ENCODE measurements around the gene SHISA7. TPM values are rescaled to one million over a fixed set of nuclear protein-coding genes. Genes with fewer than 3 reads are reported as not detected.

Gene SHISA7
- total RNA-seq, 5 donors from 2014 or later (not counting 1 experiment from before 2014, with no cell fraction given) = not detected

DNA sequence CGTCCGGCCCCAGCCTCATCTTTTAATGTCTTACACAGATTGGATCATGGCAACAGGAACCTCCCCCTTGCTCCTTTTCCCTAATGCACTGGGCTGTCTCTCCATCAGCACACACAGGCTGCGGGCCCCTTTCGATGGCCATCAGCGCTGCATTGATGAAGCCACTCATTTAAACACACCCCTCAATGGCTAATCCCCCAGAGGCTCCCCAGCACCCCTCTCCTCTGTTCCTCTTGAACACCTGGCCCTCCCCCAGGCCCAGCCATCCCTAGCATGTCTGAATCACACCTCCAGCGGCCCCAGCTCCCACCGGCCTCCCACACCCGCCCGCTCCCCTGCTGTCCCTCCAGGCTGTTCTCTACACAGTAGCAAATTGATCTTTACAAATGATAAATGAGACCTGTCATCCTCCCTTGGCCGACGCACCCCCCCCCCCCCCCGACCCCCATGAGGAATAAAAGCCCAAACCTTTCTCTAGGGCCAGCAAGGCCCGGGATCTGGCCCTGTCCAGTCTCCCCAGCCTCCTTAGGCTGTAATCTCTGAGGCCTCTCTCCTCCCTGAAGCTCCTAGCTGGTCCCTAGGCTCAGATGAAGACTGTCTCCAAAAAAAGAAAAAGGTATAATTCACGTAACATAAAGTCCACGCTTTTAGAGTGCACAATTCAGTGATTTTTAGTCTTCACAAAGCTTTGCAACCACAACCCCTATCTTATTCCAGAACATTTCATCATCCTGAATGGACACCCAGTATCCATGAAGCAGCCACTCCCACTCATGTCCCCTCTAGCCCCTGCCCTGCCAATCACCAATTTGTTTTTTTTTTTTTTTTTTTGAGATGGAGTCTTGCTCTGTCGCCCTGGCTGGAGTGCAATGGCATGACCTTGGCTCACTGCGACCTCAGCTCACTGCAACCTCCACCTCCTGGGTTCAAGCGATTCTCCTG is 50.0 kb downstream of the SHISA7 start:
- peaks cover 10 to 38% of the 10 kb centered on the region in 2 donors for H3K36me3 ChIP-seq (ENCODE audit: control insufficient read depth in 2 of 2, extremely low read depth in 1 of 2, insufficient read depth in 1 of 2, low read length in 1 of 2)
- H3K9me3 ChIP-seq = no peaks in the 10 kb centered on the region
- Mint-ChIP-seq H3K4me3 (no peak overlapping the region), H3K27ac (peak overlapping the region in 1 of 2 donors; percentile 16), H3K36me3 (peaks cover 19% of the 10 kb centered on the region), H3K4me1 (peaks cover 26 to 38% (median 34%) of the 10 kb centered on the region in 3 donors), H3K9me3 (no peaks in the 10 kb centered on the region), H3K27me3 (no peaks in the 10 kb centered on the region)
- no peak for ATAC-seq (replicated peaks in 1 of 4)
- no peak for DNase-seq
- CTCF ChIA-PET = no interaction called here
- peaks cover 5 to 32% of the 10 kb centered on the region in 2 experiments for H3K4me1 ChIP-seq (ENCODE audit: control insufficient read depth in 1 of 2, extremely low read depth in 1 of 2, insufficient read depth in 2 of 2, low read length in 2 of 2)
- WGBS (ENCODE audit: insufficient coverage) = 86% methylated on average over 12 of the region's 18 CpGs
- POLR2A ChIA-PET = interaction anchor here (0.6 to 0.9 kb wide), 3 partner anchors 14 to 138 kb away, joined by 3 to 9 read pairs (median 3); no protein-coding TSS in a partner anchor
- H3K27me3 ChIP-seq (replicated peaks in 1 of 2; ENCODE audit: control insufficient read depth in 2 of 2, extremely low read depth in 1 of 2, insufficient read depth in 2 of 2, low read length in 1 of 2) = no peaks in the 10 kb centered on the region
- no peak overlapping the region for H3K4me3 ChIP-seq (ENCODE audit: control insufficient read depth in 1 of 2, extremely low read depth in 1 of 2, low read length in 1 of 2)
- no peak overlapping the region for H3K27ac ChIP-seq (ENCODE audit: low read length)

- H3K4me3 Mint-ChIP-seq = no peak overlapping the region
- peaks cover 24% of the 10 kb centered on the region for H3K36me3 Mint-ChIP-seq
- no peak for ATAC-seq (replicated peaks in 1 of 4)
- 93% methylated on average over 9 of the region's 18 CpGs for WGBS (ENCODE audit: insufficient coverage)
- peak overlapping the region in 1 of 2 donors; percentile 44 for H3K27ac Mint-ChIP-seq
- no peaks in the 10 kb centered on the region for H3K27me3 Mint-ChIP-seq
- H3K9me3 ChIP-seq = no peaks in the 10 kb centered on the region
- POLR2A ChIA-PET = no interaction called here
- H3K4me3 ChIP-seq (ENCODE audit: control insufficient read depth in 1 of 2, extremely low read depth in 1 of 2, low read length in 1 of 2) = no peak overlapping the region
- H3K4me1 Mint-ChIP-seq = peaks cover 38 to 45% (median 44%) of the 10 kb centered on the region in 3 donors
- H3K27ac ChIP-seq (ENCODE audit: low read length) = no peak overlapping the region
- H3K9me3 Mint-ChIP-seq = no peaks in the 10 kb centered on the region
- peaks cover 11 to 49% of the 10 kb centered on the region in 2 donors for H3K36me3 ChIP-seq (ENCODE audit: control insufficient read depth in 2 of 2, extremely low read depth in 1 of 2, insufficient read depth in 1 of 2, low read length in 1 of 2)
- no peak for DNase-seq
- CTCF ChIA-PET = no interaction called here
- H3K27me3 ChIP-seq (replicated peaks in 1 of 2; ENCODE audit: control insufficient read depth in 2 of 2, extremely low read depth in 1 of 2, insufficient read depth in 2 of 2, low read length in 1 of 2) = no peaks in the 10 kb centered on the region
- peaks cover 14 to 43% of the 10 kb centered on the region in 2 experiments for H3K4me1 ChIP-seq (ENCODE audit: control insufficient read depth in 1 of 2, extremely low read depth in 1 of 2, insufficient read depth in 2 of 2, low read length in 2 of 2)
These were observed 51.1 kb downstream of the SHISA7 start for GRCh38 chr19:55391702-55392615.

GRCh38 chr19:55391191-55391670 is 51.9 kb downstream of the SHISA7 start:
- peak overlapping the region in 1 of 2 donors; percentile 52 for H3K27ac Mint-ChIP-seq
- ChIA-PET CTCF (no interaction called here), POLR2A (interaction anchor here in 1 of 2 donors (0.6 to 0.9 kb wide), 2 partner anchors 53 to 258 kb away, joined by 3 to 8 read pairs; no protein-coding TSS in a partner anchor)
- H3K4me1 Mint-ChIP-seq = peaks cover 45 to 53% (median 51%) of the 10 kb centered on the region in 3 donors
- no peaks in the 10 kb centered on the region for H3K27me3 Mint-ChIP-seq
- DNase-seq = no peak
- no peaks in the 10 kb centered on the region for H3K27me3 ChIP-seq (replicated peaks in 1 of 2; ENCODE audit: control insufficient read depth in 2 of 2, extremely low read depth in 1 of 2, insufficient read depth in 2 of 2, low read length in 1 of 2)
- H3K36me3 ChIP-seq (ENCODE audit: control insufficient read depth in 2 of 2, extremely low read depth in 1 of 2, insufficient read depth in 1 of 2, low read length in 1 of 2) = peaks cover 11 to 55% of the 10 kb centered on the region in 2 donors
- H3K4me1 ChIP-seq (ENCODE audit: control insufficient read depth in 1 of 2, extremely low read depth in 1 of 2, insufficient read depth in 2 of 2, low read length in 2 of 2) = peaks cover 17 to 50% of the 10 kb centered on the region in 2 experiments
- 84% methylated on average over 8 of the region's 12 CpGs for WGBS (ENCODE audit: insufficient coverage)
- ATAC-seq (replicated peaks in 1 of 4) = no peak
- H3K4me3 ChIP-seq (ENCODE audit: control insufficient read depth in 1 of 2, extremely low read depth in 1 of 2, low read length in 1 of 2) = no peak overlapping the region
- H3K9me3 Mint-ChIP-seq = no peaks in the 10 kb centered on the region
- no peak overlapping the region for H3K4me3 Mint-ChIP-seq
- peaks cover 31% of the 10 kb centered on the region for H3K36me3 Mint-ChIP-seq
- H3K9me3 ChIP-seq = no peaks in the 10 kb centered on the region
- H3K27ac ChIP-seq (ENCODE audit: low read length) = no peak overlapping the region

GRCh38 chr19:55390461-55390880 is 52.6 kb downstream of the SHISA7 start:
- WGBS (ENCODE audit: insufficient coverage) = 44% methylated on average over 2 of the region's 7 CpGs
- POLR2A ChIA-PET = interaction anchor here in 1 of 2 donors (0.6 to 0.9 kb wide), 2 partner anchors 52 to 257 kb away, joined by 3 to 8 read pairs; no protein-coding TSS in a partner anchor
- Mint-ChIP-seq H3K27ac (peak overlapping the region; percentile 52 to 60), H3K36me3 (peaks cover 36% of the 10 kb centered on the region), H3K9me3 (no peaks in the 10 kb centered on the region), H3K27me3 (no peaks in the 10 kb centered on the region), H3K4me3 (no peak overlapping the region), H3K4me1 (peaks cover 51 to 56% (median 52%) of the 10 kb centered on the region in 3 donors)
- ATAC-seq (replicated peaks in 1 of 4) (no peak), DNase-seq (no peak)
- CTCF ChIA-PET = no interaction called here
- Histone ChIP-seq H3K36me3 (ENCODE audit: control insufficient read depth in 2 of 2, extremely low read depth in 1 of 2, insufficient read depth in 1 of 2, low read length in 1 of 2) (peaks cover 11 to 55% of the 10 kb centered on the region in 2 donors), H3K27ac (ENCODE audit: low read length) (no peak overlapping the region), H3K9me3 (no peaks in the 10 kb centered on the region), H3K4me3 (ENCODE audit: control insufficient read depth in 1 of 2, extremely low read depth in 1 of 2, low read length in 1 of 2) (no peak overlapping the region), H3K27me3 (replicated peaks in 1 of 2; ENCODE audit: control insufficient read depth in 2 of 2, extremely low read depth in 1 of 2, insufficient read depth in 2 of 2, low read length in 1 of 2) (no peaks in the 10 kb centered on the region), H3K4me1 (ENCODE audit: control insufficient read depth in 1 of 2, extremely low read depth in 1 of 2, insufficient read depth in 2 of 2, low read length in 2 of 2) (peaks cover 17 to 54% of the 10 kb centered on the region in 2 experiments)

GRCh38 chr19:55389386-55390317 is 53.4 kb downstream of the SHISA7 start:
- Histone ChIP-seq H3K36me3 (ENCODE audit: control insufficient read depth in 2 of 2, extremely low read depth in 1 of 2, insufficient read depth in 1 of 2, low read length in 1 of 2) (peaks cover 11 to 55% of the 10 kb centered on the region in 2 donors), H3K9me3 (no peaks in the 10 kb centered on the region), H3K27me3 (replicated peaks in 1 of 2; ENCODE audit: control insufficient read depth in 2 of 2, extremely low read depth in 1 of 2, insufficient read depth in 2 of 2, low read length in 1 of 2) (no peaks in the 10 kb centered on the region), H3K4me3 (ENCODE audit: control insufficient read depth in 1 of 2, extremely low read depth in 1 of 2, low read length in 1 of 2) (no peak overlapping the region), H3K27ac (ENCODE audit: low read length) (no peak overlapping the region), H3K4me1 (ENCODE audit: control insufficient read depth in 1 of 2, extremely low read depth in 1 of 2, insufficient read depth in 2 of 2, low read length in 2 of 2) (peaks cover 21 to 60% of the 10 kb centered on the region in 2 experiments)
- peak overlapping the region in 2 of 3 donors; percentile 44 to 45 for H3K4me3 Mint-ChIP-seq
- ChIA-PET POLR2A (interaction anchor here in 1 of 2 donors (0.7 kb wide), 1 partner anchor 18 kb away, joined by 3 read pairs; no protein-coding TSS in a partner anchor), CTCF (interaction anchor here in 1 of 2 donors (0.9 kb wide), 1 partner anchor 10 kb away, joined by 3 read pairs; no protein-coding TSS in a partner anchor)
- H3K27me3 Mint-ChIP-seq = no peaks in the 10 kb centered on the region
- H3K36me3 Mint-ChIP-seq = peaks cover 36% of the 10 kb centered on the region
- WGBS (ENCODE audit: insufficient coverage) = 83% methylated on average over 14 of the region's 21 CpGs
- DNase-seq (no peak), ATAC-seq (replicated peaks in 1 of 4) (no peak)
- peak overlapping the region; percentile 45 to 55 for H3K27ac Mint-ChIP-seq
- no peaks in the 10 kb centered on the region for H3K9me3 Mint-ChIP-seq
- peaks cover 56 to 62% (median 57%) of the 10 kb centered on the region in 3 donors for H3K4me1 Mint-ChIP-seq
